ENCODE results near the gene CCDC40. TPM values are rescaled to one million over a fixed set of nuclear protein-coding genes. Genes with fewer than 3 reads are reported as not detected.

The CCDC40 gene
- total RNA-seq, 1 experiment from 2014 or later: 7.5 TPM

GRCh38 chr17:80063830-80064585 is 27.6 kb downstream of the CCDC40 start:
- no peak overlapping the region for H3K27ac ChIP-seq (ENCODE audit: low read length)
- peak overlapping the region; percentile 44 for H2AFZ ChIP-seq (ENCODE audit: low read length)
- H3K9ac ChIP-seq (ENCODE audit: low read length): no peak overlapping the region
- peaks cover 15% of the 10 kb centered on the region; the same call in 1 of the 2 replicates for H3K4me1 ChIP-seq (ENCODE audit: insufficient read depth, low read length)
- POLR2A ChIA-PET (ENCODE audit: unreplicated experiment): no interaction called here
- intact Hi-C loops (cut with micrococcal nuclease): no loop called here
- no TSS peak for BruUV-seq (replicated peaks)
- H3K4me3 ChIP-seq (ENCODE audit: low read length): peak overlapping the region; percentile 11; the same call in 1 of the 2 replicates
- H3K36me3 ChIP-seq (ENCODE audit: low read depth, low read length): no peaks in the 10 kb centered on the region
- CTCF ChIA-PET: interaction anchor here (0.6 kb wide), 1 partner anchor 64 kb away, joined by 3 read pairs; no protein-coding TSS in a partner anchor
- no peaks in the 10 kb centered on the region for H3K9me2 ChIP-seq (replicated peaks; ENCODE audit: low read length)
- H3K27me3 ChIP-seq (ENCODE audit: low read length): no peaks in the 10 kb centered on the region
- peak overlapping the region; percentile 43 for H3K4me2 ChIP-seq (ENCODE audit: low read length)
- TF ChIP-seq CTCF (conservative IDR thresholded peaks at IDR 0.05; ENCODE audit: low read depth, low read length) (no peak), EZH2phosphoT487 (IDR thresholded peaks at IDR 0.05; ENCODE audit: borderline replicate concordance, low read length) (no peak), EZH2 (IDR thresholded peaks at IDR 0.05; ENCODE audit: low read length, unreplicated experiment) (no peak)
- H3F3A ChIP-seq (ENCODE audit: low read length, unreplicated experiment): no peaks in the 10 kb centered on the region
- H3K9me3 ChIP-seq (ENCODE audit: low read length): no peaks in the 10 kb centered on the region
- ATAC-seq (peak; percentile 94), DNase-seq (peak; percentile 84)
- no peaks in the 10 kb centered on the region for H3K79me2 ChIP-seq (ENCODE audit: low read length)
- H4K20me1 ChIP-seq (ENCODE audit: low read length): no peaks in the 10 kb centered on the region

GRCh38 chr17:80064696-80065095 is 28.3 kb downstream of the CCDC40 start:
- DNase-seq (no peak), ATAC-seq (no peak; the same call in 1 of the 2 replicates)
- Histone ChIP-seq H3K79me2 (ENCODE audit: low read length) (no peaks in the 10 kb centered on the region), H3K9me2 (replicated peaks; ENCODE audit: low read length) (no peaks in the 10 kb centered on the region), H3K9me3 (ENCODE audit: low read length) (no peaks in the 10 kb centered on the region), H3K4me1 (ENCODE audit: insufficient read depth, low read length) (peaks cover 15% of the 10 kb centered on the region; the same call in 1 of the 2 replicates), H4K20me1 (ENCODE audit: low read length) (no peaks in the 10 kb centered on the region), H3K4me2 (ENCODE audit: low read length) (peak overlapping the region; percentile 43), H3F3A (ENCODE audit: low read length, unreplicated experiment) (no peaks in the 10 kb centered on the region), H3K27ac (ENCODE audit: low read length) (no peak overlapping the region), H2AFZ (ENCODE audit: low read length) (peak overlapping the region; percentile 44), H3K36me3 (ENCODE audit: low read depth, low read length) (no peaks in the 10 kb centered on the region), H3K4me3 (ENCODE audit: low read length) (peak overlapping the region; percentile 11; the same call in 1 of the 2 replicates), H3K9ac (ENCODE audit: low read length) (no peak overlapping the region), H3K27me3 (ENCODE audit: low read length) (no peaks in the 10 kb centered on the region)
- BruUV-seq (replicated peaks): no TSS peak
- CTCF ChIA-PET: no interaction called here
- intact Hi-C loops (cut with micrococcal nuclease): no loop called here
- TF ChIP-seq CTCF (conservative IDR thresholded peaks at IDR 0.05; ENCODE audit: low read depth, low read length) (no peak), EZH2 (IDR thresholded peaks at IDR 0.05; ENCODE audit: low read length, unreplicated experiment) (no peak), EZH2phosphoT487 (IDR thresholded peaks at IDR 0.05; ENCODE audit: borderline replicate concordance, low read length) (no peak)
- POLR2A ChIA-PET (ENCODE audit: unreplicated experiment): no interaction called here
